Smooth muscle cell (in vitro differentiated cells): ENCODE results near the gene WWC1. TPM values are rescaled to one million over a fixed set of nuclear protein-coding genes. Genes with fewer than 3 reads are reported as not detected.

Experiments used
- DNase-seq: peaks from one replicate; lab custom pipeline; 2025; ENCODE audit not compliant: unreplicated experiment; lab: John Stamatoyannopoulos, UW
- H2AFZ ChIP-seq: fragments of 200-600 bp; sonication (generic); 2 replicates; pipeline ENCODE4 v1.6.0; 2016; ENCODE audit warnings: antibody characterized with exemption, low read depth, mild to moderate bottlenecking
- H3F3A ChIP-seq: fragments of 200-600 bp; sonication (generic); 2 replicates; pipeline ENCODE4 v1.6.0; 2017; ENCODE audit warnings: antibody characterized with exemption, low read depth
- H3K27ac ChIP-seq: fragments of 200-600 bp; sonication (generic); 2 replicates; pipeline ENCODE4 v1.5.1; 2016; ENCODE audit warnings: low read depth, mild to moderate bottlenecking
- H3K27me3 ChIP-seq: fragments of 200-600 bp; sonication (generic); 2 replicates; pipeline ENCODE4 v1.6.1; 2016; ENCODE audit warnings: low read depth, mild to moderate bottlenecking
- H3K36me3 ChIP-seq: fragments of 200-600 bp; sonication (generic); 2 replicates; pipeline ENCODE4 v1.5.1; 2016; ENCODE audit warnings: low read depth
- H3K4me1 ChIP-seq: fragments of 200-600 bp; sonication (generic); 2 replicates; pipeline ENCODE4 v1.5.1; 2016; ENCODE audit warnings: low read depth
- H3K4me2 ChIP-seq: fragments of 200-600 bp; sonication (generic); 2 replicates; pipeline ENCODE4 v1.6.0; 2016; ENCODE audit warnings: mild to moderate bottlenecking
- H3K4me3 ChIP-seq: fragments of 200-600 bp; sonication (generic); 2 replicates; pipeline ENCODE4 v1.5.1; 2016; ENCODE audit warnings: mild to moderate bottlenecking
- H3K79me2 ChIP-seq: fragments of 200-600 bp; sonication (generic); 2 replicates; pipeline ENCODE4 v1.6.0; 2016; ENCODE audit warnings: low read depth, mild to moderate bottlenecking
- H3K9ac ChIP-seq: fragments of 200-600 bp; sonication (generic); 2 replicates; pipeline ENCODE4 v1.6.0; 2016; ENCODE audit warnings: low read depth
- H3K9me3 ChIP-seq: fragments of 200-600 bp; sonication (generic); replicated peaks from 2 replicates; pipeline ENCODE4 v1.5.1; 2016; ENCODE audit warnings: low read depth
- H4K20me1 ChIP-seq: fragments of 200-600 bp; sonication (generic); 2 replicates; pipeline ENCODE4 v1.6.0; 2016; ENCODE audit warnings: low read depth
- WGBS: methylation state at CpG from one replicate; pipeline ENCODE4 v1.1.7; 2016; ENCODE audit warnings: low lambda C conversion rate; 5-methylcytosine and 5-hydroxymethylcytosine counted together
- polyA plus RNA-seq: library from polyadenylated mRNA; unstranded; fragments of >200 nt; fragmentation: Nextera tagmentation; extraction: Ambion mirVana; gene quantifications from 2 replicates; pipeline ENCODE4 v1.2.1, GENCODE V29; 2016
- total RNA-seq: library from RNA; depleted of rRNA; stranded (reverse); fragments of >200 nt; gene quantifications from 2 replicates; pipeline ENCODE4 v1.2.3, GENCODE V29; 2014
- TF ChIP-seq, protein P1 (sequence below): fragments of 200-600 bp; sonication (generic); IDR thresholded peaks from 2 replicates; pipeline ENCODE4 v1.5.1; 2017; ENCODE audit warnings: borderline replicate concordance, mild to moderate bottlenecking, antibody characterized with exemption; ENCODE audit not compliant: insufficient read depth, poor library complexity, severe bottlenecking

WWC1 gene
- total and polyA plus RNA-seq, 2 experiments from 2014 or later: 3.7 to 7.5 TPM

DNA sequence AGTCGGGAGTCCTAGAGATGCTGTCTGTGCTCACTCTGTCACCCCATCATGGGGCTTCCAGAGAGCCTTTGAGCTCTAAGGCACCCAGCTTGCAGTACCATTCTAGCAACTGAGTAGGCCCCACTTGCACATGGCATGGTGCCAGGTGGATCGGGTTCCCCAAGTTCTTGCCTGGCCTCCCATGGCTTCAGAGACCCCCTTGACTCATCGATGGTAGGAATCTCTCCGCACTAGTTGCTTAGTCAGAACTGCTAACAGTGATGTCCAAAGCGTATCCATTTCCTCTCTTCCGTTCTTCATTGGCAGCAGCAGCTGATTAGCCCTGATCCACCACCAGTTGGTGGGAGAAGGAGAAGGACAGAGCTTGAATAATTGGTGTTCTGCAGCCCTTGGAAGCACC, 124.5 kb downstream of the WWC1 start:
- 96% methylated on average over 6 of the region's 6 CpGs for WGBS
- no peaks in the 10 kb centered on the region for H3K27me3 ChIP-seq

DNA sequence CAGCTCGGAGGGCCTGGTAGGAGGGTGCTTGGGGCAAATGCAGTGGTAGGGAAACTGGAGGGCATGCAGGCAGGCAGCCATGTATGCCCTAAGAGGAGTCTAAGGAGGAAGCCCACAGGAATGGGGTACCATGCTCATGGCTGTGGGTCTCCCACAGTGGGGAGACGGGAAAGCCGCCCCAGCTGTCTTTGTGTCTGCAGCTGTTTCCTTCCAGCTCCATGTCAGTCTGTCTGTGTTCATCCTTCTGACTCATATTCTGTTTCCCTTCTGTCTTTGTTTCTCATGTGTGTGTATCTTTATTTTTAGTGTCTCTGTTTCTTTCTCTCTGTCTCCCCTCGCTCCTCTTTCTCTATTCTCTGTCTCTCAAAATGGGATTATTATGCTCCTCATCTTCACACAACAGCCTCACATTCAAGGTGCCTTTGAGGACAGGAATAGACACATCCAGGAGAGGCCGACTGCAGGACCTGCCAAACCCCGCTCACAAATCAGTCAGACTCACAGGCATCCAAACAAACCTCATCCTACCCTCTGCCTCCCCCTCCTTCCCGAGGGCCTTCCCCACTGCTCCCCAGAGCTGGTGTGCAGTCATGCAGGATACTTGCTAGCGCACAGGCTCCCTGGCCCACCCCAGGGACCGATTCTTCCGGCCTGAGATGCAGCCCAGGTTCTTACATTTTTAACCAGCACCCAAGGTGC, 126.4 kb downstream of the WWC1 start:
- TF ChIP-seq, protein P1, sequence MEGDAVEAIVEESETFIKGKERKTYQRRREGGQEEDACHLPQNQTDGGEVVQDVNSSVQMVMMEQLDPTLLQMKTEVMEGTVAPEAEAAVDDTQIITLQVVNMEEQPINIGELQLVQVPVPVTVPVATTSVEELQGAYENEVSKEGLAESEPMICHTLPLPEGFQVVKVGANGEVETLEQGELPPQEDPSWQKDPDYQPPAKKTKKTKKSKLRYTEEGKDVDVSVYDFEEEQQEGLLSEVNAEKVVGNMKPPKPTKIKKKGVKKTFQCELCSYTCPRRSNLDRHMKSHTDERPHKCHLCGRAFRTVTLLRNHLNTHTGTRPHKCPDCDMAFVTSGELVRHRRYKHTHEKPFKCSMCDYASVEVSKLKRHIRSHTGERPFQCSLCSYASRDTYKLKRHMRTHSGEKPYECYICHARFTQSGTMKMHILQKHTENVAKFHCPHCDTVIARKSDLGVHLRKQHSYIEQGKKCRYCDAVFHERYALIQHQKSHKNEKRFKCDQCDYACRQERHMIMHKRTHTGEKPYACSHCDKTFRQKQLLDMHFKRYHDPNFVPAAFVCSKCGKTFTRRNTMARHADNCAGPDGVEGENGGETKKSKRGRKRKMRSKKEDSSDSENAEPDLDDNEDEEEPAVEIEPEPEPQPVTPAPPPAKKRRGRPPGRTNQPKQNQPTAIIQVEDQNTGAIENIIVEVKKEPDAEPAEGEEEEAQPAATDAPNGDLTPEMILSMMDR: no peak
- H3K9ac ChIP-seq: no peak overlapping the region
- no peak overlapping the region for H3K4me3 ChIP-seq
- H3K4me1 ChIP-seq: no peaks in the 10 kb centered on the region
- 62% methylated on average over 10 of the region's 10 CpGs for WGBS
- H3F3A ChIP-seq: no peaks in the 10 kb centered on the region
- H3K79me2 ChIP-seq: no peaks in the 10 kb centered on the region
- H3K36me3 ChIP-seq: no peaks in the 10 kb centered on the region
- no peak for DNase-seq
- H3K27ac ChIP-seq: peak overlapping the region; percentile 52
- peak overlapping the region; percentile 39 for H2AFZ ChIP-seq
- H3K9me3 ChIP-seq: no peaks in the 10 kb centered on the region
- no peaks in the 10 kb centered on the region for H4K20me1 ChIP-seq
- H3K4me2 ChIP-seq: peak overlapping the region; percentile 52
- H3K27me3 ChIP-seq: no peaks in the 10 kb centered on the region

More for the DNA sequence above, 124.5 kb downstream of the WWC1 start:
- Histone ChIP-seq H3K27ac (no peak overlapping the region), H2AFZ (no peak overlapping the region), H3K4me3 (no peak overlapping the region), H3K4me2 (no peak overlapping the region), H3K9ac (no peak overlapping the region), H3F3A (peaks cover 4% of the 10 kb centered on the region), H3K4me1 (no peaks in the 10 kb centered on the region), H3K9me3 (no peaks in the 10 kb centered on the region), H3K79me2 (no peaks in the 10 kb centered on the region), H3K36me3 (no peaks in the 10 kb centered on the region), H4K20me1 (no peaks in the 10 kb centered on the region)
- TF ChIP-seq, protein P1: no peak
- no peak for DNase-seq

DNA sequence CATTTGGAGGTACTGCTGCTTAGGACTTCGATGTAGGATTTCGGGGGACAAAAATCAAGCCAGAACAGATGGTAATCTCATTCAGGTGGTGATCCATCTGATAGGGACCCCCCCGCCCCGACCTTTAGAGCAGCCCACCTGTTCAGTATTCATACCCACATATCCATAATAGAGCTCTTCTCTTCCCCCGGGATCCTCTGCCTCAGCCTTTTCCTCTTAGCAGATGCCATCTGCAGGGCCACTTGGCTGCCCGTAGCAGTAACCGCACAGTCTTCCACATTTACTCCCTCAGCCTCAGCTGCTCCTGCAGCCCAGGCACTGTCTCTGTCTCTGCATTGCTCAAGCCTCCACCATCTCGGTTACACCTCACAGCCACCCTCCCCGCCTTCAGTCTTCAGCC, 129.0 kb downstream of the WWC1 start:
- Histone ChIP-seq H3K36me3 (no peaks in the 10 kb centered on the region), H3K27ac (no peak overlapping the region), H3K79me2 (no peaks in the 10 kb centered on the region), H3K4me3 (no peak overlapping the region), H4K20me1 (no peaks in the 10 kb centered on the region), H3K4me1 (no peaks in the 10 kb centered on the region), H3K9me3 (no peaks in the 10 kb centered on the region), H3K27me3 (no peaks in the 10 kb centered on the region), H3F3A (no peaks in the 10 kb centered on the region), H2AFZ (no peak overlapping the region), H3K4me2 (no peak overlapping the region), H3K9ac (no peak overlapping the region)
- TF ChIP-seq, protein P1: no peak
- DNase-seq: no peak
- 98% methylated on average over 9 of the region's 9 CpGs for WGBS

DNA sequence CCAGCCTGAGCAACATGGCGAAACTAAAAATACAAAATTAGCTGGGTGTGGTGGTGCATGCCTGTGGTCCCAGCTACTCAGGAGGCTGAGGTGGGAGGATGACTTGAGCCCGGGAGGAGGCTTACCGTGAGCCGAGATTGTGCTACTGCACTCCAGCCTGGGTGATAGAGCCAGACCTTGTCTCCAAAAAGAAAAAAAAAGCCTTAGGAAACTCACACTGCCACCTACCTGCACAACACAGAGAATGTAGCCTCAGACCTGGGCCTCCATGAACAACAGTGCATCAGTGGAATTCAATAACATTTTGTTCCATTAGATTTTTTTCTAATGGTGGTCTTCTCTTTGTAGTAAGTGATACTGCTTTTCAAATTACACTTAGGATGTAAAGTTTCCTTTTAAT, 131.0 kb downstream of the WWC1 start:
- TF ChIP-seq, protein P1: no peak
- 78% methylated on average over 4 of the region's 4 CpGs for WGBS
- Histone ChIP-seq H3K27me3 (no peaks in the 10 kb centered on the region), H3K9ac (no peak overlapping the region), H3K4me3 (no peak overlapping the region), H3K36me3 (no peaks in the 10 kb centered on the region), H3K9me3 (no peaks in the 10 kb centered on the region), H3K4me1 (no peaks in the 10 kb centered on the region), H3K79me2 (no peaks in the 10 kb centered on the region), H3K4me2 (no peak overlapping the region), H4K20me1 (no peaks in the 10 kb centered on the region), H3F3A (no peaks in the 10 kb centered on the region), H2AFZ (no peak overlapping the region), H3K27ac (no peak overlapping the region)
- DNase-seq: no peak
